ENCODE data around the gene NAV2.

The NAV2 gene

DNA sequence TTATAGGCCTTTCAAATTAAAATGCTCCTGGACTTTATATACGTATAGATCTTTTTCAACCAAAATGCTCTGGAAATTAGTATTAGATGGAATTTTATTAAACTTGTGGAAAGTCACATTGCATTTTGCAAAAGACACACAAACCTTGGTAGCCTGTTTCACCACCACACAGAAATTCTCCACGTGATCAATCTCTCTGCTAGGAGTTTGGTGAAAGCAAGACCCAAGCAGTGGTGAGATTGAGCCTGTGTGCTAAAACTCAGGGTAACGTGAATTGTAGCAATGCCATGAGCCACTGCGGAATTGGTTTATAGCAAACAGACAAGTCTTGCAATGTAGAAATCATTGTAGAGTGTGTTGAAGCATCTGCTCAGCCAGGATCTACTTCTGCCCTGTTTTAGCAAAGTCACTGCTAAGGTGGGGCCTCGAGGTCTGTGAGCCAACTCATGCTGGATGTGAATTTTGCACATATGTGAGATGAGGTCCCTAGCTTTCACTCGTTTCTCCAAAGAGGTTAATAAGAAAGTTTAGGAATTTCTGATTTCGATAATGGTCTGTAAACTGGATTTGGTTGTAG lies 262.9 kb downstream of the NAV2 start:
- H3K4me3 ChIP-seq (ENCODE audit: low read length), result no peak overlapping the region
- DNase-seq (ENCODE audit: low read depth), result no peak
- no peak for TF ChIP-seq CTCF (IDR thresholded peaks at IDR 0.05; ENCODE audit: insufficient read depth, low read depth, low read length, missing control alignments)

- no peak for TF ChIP-seq CTCF (IDR thresholded peaks at IDR 0.05; ENCODE audit: insufficient read depth, low read depth, low read length, missing control alignments)
- H3K4me3 ChIP-seq (ENCODE audit: low read length), result no peak overlapping the region
- DNase-seq (ENCODE audit: low read depth), result no peak
Observed at GRCh38 chr11:19976281-19976941, 263.8 kb downstream of the NAV2 start.

DNA sequence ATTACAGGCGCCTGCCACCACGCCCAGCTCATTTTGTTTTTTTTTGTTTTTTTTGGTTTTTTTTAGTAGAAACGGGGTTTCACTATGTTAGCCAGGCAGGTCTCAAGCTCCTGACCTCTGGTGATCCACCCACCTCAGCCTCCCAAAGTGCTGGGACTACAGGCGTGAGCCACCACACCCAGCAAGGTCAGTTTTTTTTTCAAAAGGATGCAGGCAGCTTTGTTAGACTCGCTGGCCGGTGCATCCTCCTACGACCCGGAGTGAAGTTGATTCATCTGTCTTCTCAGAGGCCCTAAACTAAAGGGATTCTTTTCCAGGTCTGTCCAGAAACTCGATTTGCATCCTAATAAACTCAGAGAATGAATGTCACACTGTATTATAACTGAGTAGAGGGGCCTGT lies 265.3 kb downstream of the NAV2 start:
- TF ChIP-seq CTCF (IDR thresholded peaks at IDR 0.05; ENCODE audit: insufficient read depth, low read depth, low read length, missing control alignments), result no peak
- H3K4me3 ChIP-seq (ENCODE audit: low read length), result no peak overlapping the region
- no peak for DNase-seq (ENCODE audit: low read depth)

DNA sequence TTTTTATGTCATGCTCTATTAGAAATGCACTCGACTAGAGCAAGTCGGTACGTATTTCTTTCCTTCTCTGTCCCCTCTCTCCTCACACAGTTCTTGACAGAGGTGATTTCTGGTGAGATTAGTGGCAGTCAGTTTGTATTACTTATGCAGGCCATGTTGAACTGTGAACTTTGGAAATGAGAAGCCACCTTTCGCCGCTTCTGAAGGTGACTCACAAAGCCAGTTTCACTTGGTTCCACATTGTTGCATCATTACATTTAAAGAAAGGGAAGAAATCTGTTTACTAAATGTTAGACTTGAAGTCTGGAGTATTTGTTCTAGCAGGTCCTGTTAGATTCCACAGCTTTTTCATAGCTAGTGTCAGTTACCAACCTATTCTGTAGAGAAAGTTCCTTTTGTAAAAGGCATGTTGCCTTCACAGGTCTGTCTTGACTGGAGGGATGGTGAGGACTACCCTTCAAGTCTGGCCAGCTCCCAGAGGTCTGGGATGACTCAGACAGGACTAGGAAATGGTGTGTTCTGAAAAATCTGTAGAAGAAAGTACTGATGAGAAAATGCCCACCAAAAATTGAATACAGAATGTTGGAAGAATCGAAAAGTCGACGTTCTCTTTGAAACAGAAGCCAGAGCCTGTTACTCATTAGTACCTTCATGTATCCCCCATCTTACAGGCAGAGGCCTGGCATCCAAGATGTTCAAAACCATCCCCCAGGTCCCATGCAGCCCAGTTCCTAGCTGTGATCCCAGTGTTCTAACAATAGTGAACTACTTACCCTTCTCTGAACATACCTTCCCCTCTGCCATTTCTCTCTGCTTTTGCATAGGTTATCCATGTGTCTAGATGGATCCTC lies 266.3 kb downstream of the NAV2 start:
- H3K4me3 ChIP-seq (ENCODE audit: low read length), result no peak overlapping the region
- TF ChIP-seq CTCF (IDR thresholded peaks at IDR 0.05; ENCODE audit: insufficient read depth, low read depth, low read length, missing control alignments), result no peak
- peak; percentile 95 for DNase-seq (ENCODE audit: low read depth)

DNA sequence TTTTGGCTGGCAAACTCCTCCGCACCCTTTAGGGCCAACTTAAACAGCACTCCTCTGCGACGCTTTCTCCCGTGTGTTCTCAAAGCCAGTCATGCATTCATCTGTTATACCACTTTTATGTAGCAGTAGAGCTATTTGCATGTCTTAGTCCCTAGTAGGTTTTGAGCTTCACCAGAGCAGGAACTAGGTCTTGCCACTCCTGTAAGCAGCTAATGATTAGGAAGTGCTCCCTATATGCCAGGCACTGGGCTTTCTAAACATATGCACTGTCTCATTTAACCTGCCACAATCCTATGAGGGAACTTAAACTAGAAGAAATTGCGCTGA lies 266.8 kb downstream of the NAV2 start:
- no peak for TF ChIP-seq CTCF (IDR thresholded peaks at IDR 0.05; ENCODE audit: insufficient read depth, low read depth, low read length, missing control alignments)
- no peak overlapping the region for H3K4me3 ChIP-seq (ENCODE audit: low read length)
- no peak for DNase-seq (ENCODE audit: low read depth)

DNA sequence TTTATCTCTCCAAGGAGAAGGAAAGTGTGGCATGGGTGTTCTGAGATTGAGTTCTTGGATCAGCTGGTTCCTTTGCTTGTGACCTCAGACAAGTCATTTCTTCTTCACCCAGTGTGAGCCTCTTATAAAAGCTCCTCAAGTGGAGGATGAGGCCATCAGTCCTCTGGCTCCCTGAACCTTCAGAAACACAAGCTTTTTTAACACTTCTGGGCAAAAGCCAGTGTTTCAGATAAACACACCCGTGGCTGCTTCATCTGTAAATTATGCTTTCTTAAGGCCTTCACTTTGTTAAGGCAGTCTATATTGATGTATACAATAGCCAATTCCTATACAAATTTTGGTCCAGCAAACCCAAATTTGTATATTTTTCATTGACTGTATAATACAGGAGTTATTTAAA lies 267.8 kb downstream of the NAV2 start:
- H3K4me3 ChIP-seq (ENCODE audit: low read length), result no peak overlapping the region
- no peak for TF ChIP-seq CTCF (IDR thresholded peaks at IDR 0.05; ENCODE audit: insufficient read depth, low read depth, low read length, missing control alignments)
- DNase-seq (ENCODE audit: low read depth), result no peak
